ENCODE results near the gene PLA2G6. TPM values are rescaled to one million over a fixed set of nuclear protein-coding genes. Genes with fewer than 3 reads are reported as not detected.

Gene PLA2G6
- total RNA-seq, 2 experiments from 2014 or later: 52.4 to 53.6 TPM

GRCh38 chr22:38089474-38089851 lies 92.2 kb downstream of the PLA2G6 start:
- Mint-ChIP-seq H3K27me3 (peaks cover 6% of the 10 kb centered on the region), H3K4me3 (no peak overlapping the region), H3K4me1 (ENCODE audit: low read depth) (no peaks in the 10 kb centered on the region), H3K9me3 (no peaks in the 10 kb centered on the region), H3K27ac (no peak overlapping the region), H3K36me3 (ENCODE audit: low read depth) (no peaks in the 10 kb centered on the region)
- ChIA-PET POLR2A (no interaction called here), CTCF (interaction anchor here (1.1 to 1.5 kb wide), 2 partner anchors 22 to 37 kb away, joined by 3 to 5 read pairs; no protein-coding TSS in a partner anchor)
- ATAC-seq: no peak
- intact Hi-C loops (cut with micrococcal nuclease): no loop called here
- no peak for TF ChIP-seq CTCF (IDR thresholded peaks at IDR 0.05)
- DNase-seq: no peak

- intact Hi-C loops (cut with micrococcal nuclease): no loop called here
- Mint-ChIP-seq H3K36me3 (ENCODE audit: low read depth) (no peaks in the 10 kb centered on the region), H3K4me3 (no peak overlapping the region), H3K27me3 (peaks cover 6% of the 10 kb centered on the region), H3K27ac (no peak overlapping the region), H3K4me1 (ENCODE audit: low read depth) (no peaks in the 10 kb centered on the region), H3K9me3 (no peaks in the 10 kb centered on the region)
- no peak for TF ChIP-seq CTCF (IDR thresholded peaks at IDR 0.05)
- POLR2A ChIA-PET: no interaction called here
- CTCF ChIA-PET: interaction anchor here (1.1 to 1.5 kb wide), 2 partner anchors 23 to 37 kb away, joined by 3 to 5 read pairs; no protein-coding TSS in a partner anchor
- DNase-seq: no peak
- ATAC-seq: no peak
Measured at GRCh38 chr22:38088629-38089473, 92.8 kb downstream of the PLA2G6 start.

- POLR2A ChIA-PET: no interaction called here
- no peak for ATAC-seq
Measured at GRCh38 chr22:38087855-38088254, 93.8 kb downstream of the PLA2G6 start.

GRCh38 chr22:38086942-38087341 lies 94.7 kb downstream of the PLA2G6 start:
- POLR2A ChIA-PET: no interaction called here
- ATAC-seq: no peak
- Mint-ChIP-seq H3K9me3 (no peaks in the 10 kb centered on the region), H3K36me3 (ENCODE audit: low read depth) (no peaks in the 10 kb centered on the region), H3K27ac (no peak overlapping the region), H3K27me3 (peaks cover 12% of the 10 kb centered on the region), H3K4me1 (ENCODE audit: low read depth) (no peaks in the 10 kb centered on the region), H3K4me3 (no peak overlapping the region)
- TF ChIP-seq CTCF (IDR thresholded peaks at IDR 0.05): no peak
- intact Hi-C loops (cut with micrococcal nuclease): no loop called here
- no peak for DNase-seq
- CTCF ChIA-PET: no interaction called here

More at GRCh38 chr22:38087855-38088254, 93.8 kb downstream of the PLA2G6 start:
- Mint-ChIP-seq H3K4me3 (no peak overlapping the region), H3K27ac (no peak overlapping the region), H3K4me1 (ENCODE audit: low read depth) (no peaks in the 10 kb centered on the region), H3K9me3 (no peaks in the 10 kb centered on the region), H3K36me3 (ENCODE audit: low read depth) (no peaks in the 10 kb centered on the region), H3K27me3 (peaks cover 11% of the 10 kb centered on the region)
- no peak for TF ChIP-seq CTCF (IDR thresholded peaks at IDR 0.05)
- intact Hi-C loops (cut with micrococcal nuclease): no loop called here
- CTCF ChIA-PET: no interaction called here
- no peak for DNase-seq

- Mint-ChIP-seq H3K9me3 (no peaks in the 10 kb centered on the region), H3K36me3 (ENCODE audit: low read depth) (no peaks in the 10 kb centered on the region), H3K4me1 (ENCODE audit: low read depth) (no peaks in the 10 kb centered on the region), H3K27ac (no peak overlapping the region), H3K4me3 (no peak overlapping the region), H3K27me3 (peaks cover 12% of the 10 kb centered on the region)
- no peak for DNase-seq
- intact Hi-C loops (cut with micrococcal nuclease): no loop called here
- no peak for TF ChIP-seq CTCF (IDR thresholded peaks at IDR 0.05)
- ChIA-PET POLR2A (no interaction called here), CTCF (no interaction called here)
- ATAC-seq: no peak
Measured at GRCh38 chr22:38086001-38086845, 95.4 kb downstream of the PLA2G6 start.

All from activated CD8-positive, alpha-beta T cell treated with anti-CD3 and anti-CD28 coated beads for 36 hours (primary cell).